Thyroid gland (tissue), 4 donors: ENCODE measurements around the gene RPL18. TPM values are rescaled to one million over a fixed set of nuclear protein-coding genes. Genes with fewer than 3 reads are reported as not detected.

ENCODE experiments used
- DNase-seq, 2 donors: peaks; one replicate each; pipeline ENCODE4 v3.0.0-alpha.2; 2019
- H3K27ac ChIP-seq, 3 donors: fragments of 200-600 bp; sonication (generic); 1 replicate in 2 of 3; 2 replicates in 1 of 3; pipeline ENCODE4 v1.5.1; 2016 to 2019; ENCODE audit warnings: mild to moderate bottlenecking in 1 of 3, moderate library complexity in 1 of 3
- H3K27me3 ChIP-seq: fragments of 200-600 bp; sonication (generic); one replicate; pipeline ENCODE4 v1.5.1; 2019
- H3K36me3 ChIP-seq, 2 donors: fragments of 200-600 bp; sonication (generic); one replicate each; pipeline ENCODE4 v1.5.1; 2016 to 2019
- H3K4me1 ChIP-seq, 2 donors: fragments of 200-600 bp; sonication (generic); one replicate each; pipeline ENCODE4 v1.5.1; 2017 to 2019
- H3K4me3 ChIP-seq, 3 donors: fragments of 200-600 bp; sonication (generic); replicated peaks in 1 of 3; 1 replicate in 2 of 3; 2 replicates in 1 of 3; pipeline ENCODE4 v1.5.1; 2016; ENCODE audit warnings: mild to moderate bottlenecking in 1 of 3
- H3K9me3 ChIP-seq: fragments of 200-600 bp; sonication (generic); one replicate; pipeline ENCODE4 v1.5.1; 2017
- CTCF ChIP-seq, 6 experiments: fragments of 200-600 bp in 3 of 6; fragments of 450-650 bp in 3 of 6; sonication (generic) in 3 of 6; IDR thresholded peaks; one replicate each; pipeline ENCODE4 v1.5.1; 2016 to 2019; ENCODE audit warnings: antibody characterized with exemption in 6 of 6, mild to moderate bottlenecking in 2 of 6, inconsistent platforms in 1 of 6, moderate library complexity in 1 of 6
- POLR2A ChIP-seq, 2 donors: fragments of 450-650 bp; IDR thresholded peaks; one replicate each; pipeline ENCODE4 v1.6.1; 2017; ENCODE audit warnings: antibody characterized with exemption in 2 of 2, mild to moderate bottlenecking in 2 of 2, moderate library complexity in 1 of 2
- WGBS, 2 donors: methylation state at CpG; one replicate each; pipeline ENCODE4 v1.1.5; 2017; 5-methylcytosine and 5-hydroxymethylcytosine counted together
- intact Hi-C: fragments of 100-400 bp; cut with DNase I; formaldehyde crosslinking; loops from one replicate; pipeline ENCODE4 v1.15.1; 2023
- total RNA-seq, 4 donors: library from RNA; depleted of rRNA; stranded (reverse); fragments of >200 nt; gene quantifications; one replicate each; pipeline ENCODE4 v1.2.3, GENCODE V29; 2016

RPL18 gene
- total RNA-seq, 4 donors from 2014 or later = 1,845 to 2,426 (median 1,951) TPM

- Histone ChIP-seq H3K36me3 (peaks cover 25 to 26% of the 10 kb centered on the region in 2 donors), H3K9me3 (no peaks in the 10 kb centered on the region), H3K27me3 (no peaks in the 10 kb centered on the region), H3K4me1 (peaks cover 10 to 20% of the 10 kb centered on the region in 2 donors), H3K4me3 (no peak within 1 kb of the TSS), H3K27ac (no peak within 1 kb of the TSS)
- 66 to 72% methylated on average over 21 to 24 of the region's 31 CpGs for WGBS, 2 donors
- no peak for TF ChIP-seq POLR2A (IDR thresholded peaks at IDR 0.05)
- DNase-seq = no peak
- intact Hi-C loops = no loop called here
Observed at GRCh38 chr19:48614436-48615230, 4.3 kb downstream of the RPL18 start, which contains the start of gene FAM83E. FAM83E (minus strand) TSS chr19:48615076; CDS start chr19:48613372, 1,704 bp downstream.

GRCh38 chr19:48613852-48614435 is 5.0 kb downstream of the RPL18 start:
- H3K4me3 ChIP-seq = no peak overlapping the region
- intact Hi-C loops = no loop called here

GRCh38 chr19:48613024-48613851 is 5.7 kb downstream of the RPL18 start:
- no peak for TF ChIP-seq CTCF (IDR thresholded peaks at IDR 0.05)
- no peak for TF ChIP-seq POLR2A (IDR thresholded peaks at IDR 0.05)
- Histone ChIP-seq H3K4me3 (no peak overlapping the region), H3K4me1 (peaks cover 9 to 19% of the 10 kb centered on the region in 2 donors), H3K9me3 (no peaks in the 10 kb centered on the region), H3K27me3 (no peaks in the 10 kb centered on the region), H3K36me3 (peaks cover 25 to 26% of the 10 kb centered on the region in 2 donors), H3K27ac (no peak overlapping the region)
- 84 to 92% methylated on average over 12 to 17 of the region's 39 CpGs for WGBS, 2 donors
- intact Hi-C loops = no loop called here
- DNase-seq = no peak

More at GRCh38 chr19:48613852-48614435, 5.0 kb downstream of the RPL18 start:
- WGBS, 2 donors = 67 to 79% methylated on average over 13 of the region's 13 CpGs
- peaks cover 25 to 26% of the 10 kb centered on the region in 2 donors for H3K36me3 ChIP-seq
- H3K9me3 ChIP-seq = no peaks in the 10 kb centered on the region
- no peak for DNase-seq
- no peak overlapping the region for H3K27ac ChIP-seq
- H3K27me3 ChIP-seq = no peaks in the 10 kb centered on the region
- TF ChIP-seq CTCF (IDR thresholded peaks at IDR 0.05) = no peak
- no peak for TF ChIP-seq POLR2A (IDR thresholded peaks at IDR 0.05)
- H3K4me1 ChIP-seq = peaks cover 9 to 20% of the 10 kb centered on the region in 2 donors

- WGBS, 2 donors = 89 to 93% methylated on average over 12 to 14 of the region's 14 CpGs
- no peaks in the 10 kb centered on the region for H3K9me3 ChIP-seq
- no peaks in the 10 kb centered on the region for H3K27me3 ChIP-seq
- intact Hi-C loops = no loop called here
- no peak overlapping the region for H3K27ac ChIP-seq
- peaks cover 22 to 23% of the 10 kb centered on the region in 2 donors for H3K36me3 ChIP-seq
- TF ChIP-seq POLR2A (IDR thresholded peaks at IDR 0.05) (no peak), CTCF (IDR thresholded peaks at IDR 0.05) (no peak)
- H3K4me1 ChIP-seq = peaks cover 0 to 5% of the 10 kb centered on the region in 2 donors
- DNase-seq = no peak
- no peak overlapping the region for H3K4me3 ChIP-seq
Observed at GRCh38 chr19:48611872-48612271, 7.1 kb downstream of the RPL18 start.

GRCh38 chr19:48609571-48610108 is 9.3 kb downstream of the RPL18 start:
- Histone ChIP-seq H3K36me3 (peaks cover under 1% of the 10 kb centered on the region in 2 donors), H3K9me3 (no peaks in the 10 kb centered on the region), H3K27ac (no peak overlapping the region), H3K4me1 (no peaks in the 10 kb centered on the region), H3K4me3 (no peak overlapping the region), H3K27me3 (no peaks in the 10 kb centered on the region)
- WGBS, 2 donors = 92 to 96% methylated on average over 16 to 20 of the region's 20 CpGs
- no peak for TF ChIP-seq POLR2A (IDR thresholded peaks at IDR 0.05)
- no peak for TF ChIP-seq CTCF (IDR thresholded peaks at IDR 0.05)
- no peak for DNase-seq
- intact Hi-C loops = no loop called here
